KMS-11 (cell line): ENCODE measurements around the gene GGACT.
A peak's percentile ranks its signal among the peaks of the same experiment; 100 is the strongest.

ENCODE experiments used
- H2AFZ ChIP-seq: fragments of 200-600 bp; sonication (generic); 2 replicates; pipeline ENCODE4 v1.6.1; 2016; ENCODE audit warnings: antibody characterized with exemption, mixed run types, low read depth
- H3K27ac ChIP-seq: fragments of 200-600 bp; sonication (generic); 2 replicates; pipeline ENCODE4 v1.6.1; 2016; ENCODE audit warnings: mild to moderate bottlenecking, mixed run types
- H3K27me3 ChIP-seq: fragments of 200-600 bp; sonication (generic); 2 replicates; pipeline ENCODE4 v1.6.1; 2017; ENCODE audit warnings: mild to moderate bottlenecking, low read depth, mixed run types, moderate library complexity; ENCODE audit not compliant: insufficient read depth
- H3K36me3 ChIP-seq: fragments of 200-600 bp; sonication (generic); 2 replicates; pipeline ENCODE4 v1.6.1; 2017; ENCODE audit warnings: mild to moderate bottlenecking, mixed run types; ENCODE audit not compliant: insufficient read depth
- H3K4me1 ChIP-seq: fragments of 200-600 bp; sonication (generic); 2 replicates; pipeline ENCODE4 v1.6.1; 2016; ENCODE audit warnings: mild to moderate bottlenecking, low read depth, mixed run types; ENCODE audit not compliant: poor library complexity, severe bottlenecking
- H3K4me2 ChIP-seq: fragments of 200-600 bp; sonication (generic); 2 replicates; pipeline ENCODE4 v1.7.0; 2016; ENCODE audit warnings: mild to moderate bottlenecking, mixed run types
- H3K4me3 ChIP-seq: fragments of 200-600 bp; sonication (generic); IDR thresholded peaks from 2 replicates; pipeline ENCODE4 v1.6.1; 2017; ENCODE audit warnings: low read depth, low read length, mixed read lengths; ENCODE audit not compliant: insufficient read depth
- H3K79me2 ChIP-seq: fragments of 200-600 bp; sonication (generic); 2 replicates; pipeline ENCODE4 v1.6.1; 2016; ENCODE audit warnings: low read depth, mixed run types; ENCODE audit not compliant: insufficient read depth
- H3K9ac ChIP-seq: fragments of 200-600 bp; sonication (generic); 2 replicates; pipeline ENCODE4 v1.6.1; 2016; ENCODE audit warnings: mild to moderate bottlenecking, mixed run types
- H4K20me1 ChIP-seq: fragments of 200-600 bp; sonication (generic); 2 replicates; pipeline ENCODE4 v1.6.1; 2016; ENCODE audit warnings: mild to moderate bottlenecking, mixed run types; ENCODE audit not compliant: insufficient read depth
- CTCF ChIP-seq: fragments of 200-600 bp; sonication (generic); conservative IDR thresholded peaks from 2 replicates; pipeline ENCODE4 v1.6.1; 2017; ENCODE audit warnings: low read depth, mild to moderate bottlenecking, antibody characterized with exemption, low read length, moderate library complexity, mixed read lengths

The GGACT gene

GRCh38 chr13:100543872-100544602 lies 44.6 kb downstream of the GGACT start:
- no peak for TF ChIP-seq CTCF
- Histone ChIP-seq H3K4me2 (peak overlapping the region; percentile 93; the same call in 1 of the 2 replicates), H3K9ac (no peak overlapping the region), H2AFZ (no peak overlapping the region), H3K79me2 (no peaks in the 10 kb centered on the region), H3K27ac (no peak overlapping the region), H3K27me3 (no peaks in the 10 kb centered on the region), H3K4me3 (no peak overlapping the region), H4K20me1 (no peaks in the 10 kb centered on the region), H3K36me3 (no peaks in the 10 kb centered on the region), H3K4me1 (peaks cover 26% of the 10 kb centered on the region)

DNA sequence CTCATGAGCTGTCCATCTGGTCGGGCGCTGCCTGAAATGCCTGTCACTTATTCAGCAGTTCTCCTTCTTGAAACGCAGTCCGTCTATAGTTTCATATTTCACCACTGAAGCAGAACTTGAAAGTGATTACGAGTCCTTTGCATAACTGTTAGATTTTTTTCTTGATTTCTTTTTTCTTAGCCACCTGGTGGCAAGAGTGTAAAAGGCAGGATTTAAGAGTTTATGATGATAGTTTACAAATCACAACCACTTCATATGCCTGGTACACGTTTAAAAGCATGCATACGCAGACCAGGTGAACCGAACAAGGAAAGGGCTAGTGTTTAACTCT lies 45.8 kb downstream of the GGACT start:
- peak overlapping the region; percentile 32; the same call in 1 of the 2 replicates for H3K27ac ChIP-seq
- peak; percentile 55 for TF ChIP-seq CTCF
- peak overlapping the region; percentile 93 for H3K4me2 ChIP-seq
- no peak overlapping the region; the same call in 1 of the 2 replicates for H2AFZ ChIP-seq
- no peaks in the 10 kb centered on the region for H4K20me1 ChIP-seq
- peaks cover 33% of the 10 kb centered on the region for H3K4me1 ChIP-seq
- no peak overlapping the region for H3K4me3 ChIP-seq
- no peaks in the 10 kb centered on the region for H3K79me2 ChIP-seq
- no peaks in the 10 kb centered on the region for H3K27me3 ChIP-seq
- H3K36me3 ChIP-seq = no peaks in the 10 kb centered on the region
- H3K9ac ChIP-seq = no peak overlapping the region

GRCh38 chr13:100541897-100542825 lies 46.4 kb downstream of the GGACT start:
- Histone ChIP-seq H3K79me2 (no peaks in the 10 kb centered on the region), H3K4me2 (peak overlapping the region; percentile 93), H3K4me3 (no peak overlapping the region), H3K4me1 (peaks cover 33% of the 10 kb centered on the region), H2AFZ (no peak overlapping the region; the same call in 1 of the 2 replicates), H3K9ac (no peak overlapping the region), H3K27me3 (no peaks in the 10 kb centered on the region), H3K36me3 (no peaks in the 10 kb centered on the region), H3K27ac (peak overlapping the region; percentile 32; the same call in 1 of the 2 replicates), H4K20me1 (no peaks in the 10 kb centered on the region)
- TF ChIP-seq CTCF = no peak

GRCh38 chr13:100540621-100541020 lies 48.0 kb downstream of the GGACT start:
- H3K4me1 ChIP-seq = peaks cover 33% of the 10 kb centered on the region
- no peak overlapping the region for H3K4me3 ChIP-seq
- no peaks in the 10 kb centered on the region for H4K20me1 ChIP-seq
- H3K79me2 ChIP-seq = no peaks in the 10 kb centered on the region
- no peak overlapping the region for H3K4me2 ChIP-seq
- H3K27me3 ChIP-seq = no peaks in the 10 kb centered on the region
- no peaks in the 10 kb centered on the region for H3K36me3 ChIP-seq
- TF ChIP-seq CTCF = no peak
- H3K9ac ChIP-seq = no peak overlapping the region
- no peak overlapping the region for H3K27ac ChIP-seq
- no peak overlapping the region for H2AFZ ChIP-seq
